ENCODE data around the gene MYH14.

DNA sequence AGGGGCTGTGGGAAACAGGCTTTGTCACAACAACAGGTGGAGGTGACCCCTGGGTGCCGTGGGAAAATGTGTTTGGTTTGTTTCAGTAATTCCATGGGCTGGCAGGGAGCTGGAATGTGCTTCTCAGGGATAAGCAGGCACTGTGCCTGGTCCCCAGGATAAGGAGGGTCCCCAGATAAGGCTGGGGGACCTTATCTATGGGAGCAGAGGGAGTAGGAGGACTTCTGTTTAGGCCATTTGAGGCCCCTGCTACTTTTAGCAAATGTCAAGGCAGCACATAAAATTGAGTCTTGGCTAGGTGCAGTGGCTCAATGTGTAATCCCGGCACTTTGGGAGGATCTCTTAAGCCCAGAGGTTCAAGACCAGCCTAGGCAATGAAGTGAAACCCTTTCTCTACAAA lies 66.2 kb downstream of the MYH14 start:
- TF ChIP-seq, protein P1, sequence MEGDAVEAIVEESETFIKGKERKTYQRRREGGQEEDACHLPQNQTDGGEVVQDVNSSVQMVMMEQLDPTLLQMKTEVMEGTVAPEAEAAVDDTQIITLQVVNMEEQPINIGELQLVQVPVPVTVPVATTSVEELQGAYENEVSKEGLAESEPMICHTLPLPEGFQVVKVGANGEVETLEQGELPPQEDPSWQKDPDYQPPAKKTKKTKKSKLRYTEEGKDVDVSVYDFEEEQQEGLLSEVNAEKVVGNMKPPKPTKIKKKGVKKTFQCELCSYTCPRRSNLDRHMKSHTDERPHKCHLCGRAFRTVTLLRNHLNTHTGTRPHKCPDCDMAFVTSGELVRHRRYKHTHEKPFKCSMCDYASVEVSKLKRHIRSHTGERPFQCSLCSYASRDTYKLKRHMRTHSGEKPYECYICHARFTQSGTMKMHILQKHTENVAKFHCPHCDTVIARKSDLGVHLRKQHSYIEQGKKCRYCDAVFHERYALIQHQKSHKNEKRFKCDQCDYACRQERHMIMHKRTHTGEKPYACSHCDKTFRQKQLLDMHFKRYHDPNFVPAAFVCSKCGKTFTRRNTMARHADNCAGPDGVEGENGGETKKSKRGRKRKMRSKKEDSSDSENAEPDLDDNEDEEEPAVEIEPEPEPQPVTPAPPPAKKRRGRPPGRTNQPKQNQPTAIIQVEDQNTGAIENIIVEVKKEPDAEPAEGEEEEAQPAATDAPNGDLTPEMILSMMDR (conservative IDR thresholded peaks at IDR 0.05; ENCODE audit: low read depth, low read length), result no peak
- TF ChIP-seq EZH2 (IDR thresholded peaks at IDR 0.05; ENCODE audit: borderline replicate concordance, low read depth, low read length, poor library complexity, severe bottlenecking), result no peak

Data from A673 (cell line).